Right lung (tissue), 5 donors: Measurements from ENCODE around the gene MXRA5. TPM values are rescaled to one million over a fixed set of nuclear protein-coding genes. Genes with fewer than 3 reads are reported as not detected.
"Not testable (repeated sequence)": the region's sequence is repeated elsewhere in the genome, so short reads cannot be mapped to it uniquely, and the experiment has no call there.

ENCODE experiments used
- DNase-seq, 2 donors: peaks; one replicate each; pipeline ENCODE4 v3.0.0-alpha.2; 2013
- polyA plus RNA-seq, 5 donors: library from polyadenylated mRNA; unstranded; fragments of 120-200 nt; gene quantifications; one replicate each; pipeline versions ENCODE4 v1.2.1 to v1.2.3, GENCODE V29; 2013; ENCODE audit warnings: inconsistent platforms in 1 of 5, low replicate concordance in 1 of 5; ENCODE audit not compliant: insufficient read length in 5 of 5, insufficient read depth in 1 of 5

Gene MXRA5
- polyA plus RNA-seq, 5 donors: 0.17 to 2.1 (median 0.58) TPM

DNA sequence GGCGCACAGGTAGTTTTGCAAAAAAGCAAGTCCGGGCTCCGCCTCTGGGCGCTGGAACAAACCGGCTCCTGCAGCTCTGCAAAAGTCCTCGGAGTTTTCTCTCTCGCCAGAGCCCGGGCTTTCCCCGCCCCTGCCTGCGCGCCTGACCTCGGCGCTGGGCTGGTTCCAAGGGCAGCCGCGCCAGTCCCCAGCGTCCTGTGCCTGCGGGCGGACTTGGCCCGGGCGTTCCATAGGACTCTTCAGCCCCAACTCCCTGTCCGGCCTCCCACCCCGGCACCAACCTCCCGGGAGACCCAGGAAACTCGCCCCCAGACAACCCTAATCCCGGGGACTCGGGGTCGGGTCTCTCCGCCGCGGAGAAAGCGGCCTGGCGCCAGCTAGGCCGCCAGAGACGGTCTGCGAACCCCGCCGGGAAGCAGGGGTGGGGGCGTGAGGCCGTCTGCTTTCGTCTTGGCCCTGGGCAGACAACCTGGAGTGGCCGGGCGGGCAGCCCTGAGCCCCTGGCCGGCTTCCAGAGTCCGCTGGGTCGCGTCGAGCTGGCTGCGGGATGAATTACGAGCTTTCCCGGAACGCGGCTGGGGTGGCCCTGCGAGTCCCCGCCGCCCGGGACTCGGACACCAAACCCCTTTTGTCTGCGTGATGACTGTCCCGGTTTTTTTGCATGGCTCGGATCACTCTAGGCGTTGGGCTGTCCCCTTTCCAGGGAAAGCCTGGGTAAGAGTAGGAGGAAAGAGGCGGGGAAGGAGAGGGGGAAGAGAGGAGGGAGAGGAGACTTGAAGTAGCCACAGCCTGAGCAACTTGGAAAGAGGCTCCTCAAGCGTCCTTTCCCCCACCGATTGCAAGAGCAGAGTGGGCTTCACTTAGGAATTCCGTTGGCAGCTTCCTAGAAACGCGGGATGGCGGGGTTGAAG, 916 bp downstream of the MXRA5 start:
- peak; percentile 10 to 13 for DNase-seq

DNA sequence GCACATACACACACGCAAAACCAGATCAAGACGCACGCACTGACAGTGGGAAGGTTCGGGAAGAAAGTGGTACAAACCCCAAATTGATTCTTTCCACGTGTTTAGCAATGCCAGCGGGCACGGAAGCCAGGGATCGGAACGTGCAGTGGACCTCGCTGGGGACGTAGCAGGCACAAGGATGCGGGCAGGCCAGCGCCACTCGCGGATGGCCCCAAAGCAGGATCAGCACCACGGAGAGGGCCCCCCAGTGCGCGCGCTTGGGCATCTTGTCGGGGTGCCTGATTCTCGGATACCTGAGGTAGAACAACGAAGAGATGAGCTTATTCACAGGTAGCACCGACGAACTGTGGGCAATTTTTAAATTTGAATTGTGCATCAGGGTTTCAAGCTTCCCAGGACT, 2.9 kb downstream of the MXRA5 start:
- DNase-seq: not testable (repeated sequence)

DNA sequence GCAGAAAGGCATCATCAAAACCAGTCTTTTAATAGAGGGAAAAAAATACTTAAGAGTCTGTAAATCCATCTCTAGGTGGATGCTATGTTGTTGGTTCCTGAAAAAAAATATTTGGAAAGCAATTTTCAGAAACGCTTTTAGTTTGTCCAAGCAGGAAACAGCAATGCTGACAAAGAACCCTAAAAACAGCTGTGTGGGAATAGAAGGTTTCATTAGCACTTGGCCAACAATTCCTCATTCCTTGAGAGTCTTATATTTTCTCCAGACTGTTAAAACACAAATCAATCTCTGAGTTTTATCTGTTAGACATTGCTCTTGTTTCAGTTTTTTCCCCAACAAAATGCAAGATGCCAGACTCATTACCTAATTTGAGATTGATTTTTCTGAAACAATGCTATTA, 6.4 kb downstream of the MXRA5 start:
- DNase-seq: no peak

DNA sequence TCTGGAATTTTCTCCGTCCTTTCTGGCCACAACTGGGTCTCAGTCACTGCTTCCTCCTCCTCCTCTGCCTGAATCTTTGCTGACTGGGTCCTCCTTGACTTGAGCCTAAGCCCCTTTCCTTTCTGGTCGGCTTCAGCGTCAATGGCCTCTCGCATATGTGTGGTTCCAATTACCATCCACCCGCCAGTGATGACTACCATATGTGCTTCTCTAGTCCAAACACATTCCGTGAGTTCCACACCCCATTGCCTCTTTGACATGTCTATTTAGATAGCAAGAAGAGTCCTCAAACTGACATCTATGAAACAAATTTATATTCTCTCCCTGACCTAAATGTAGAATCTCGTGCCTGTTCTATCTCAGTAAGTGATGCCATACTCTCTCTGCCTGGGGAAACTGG, 19.8 kb downstream of the MXRA5 start:
- DNase-seq: no peak

DNA sequence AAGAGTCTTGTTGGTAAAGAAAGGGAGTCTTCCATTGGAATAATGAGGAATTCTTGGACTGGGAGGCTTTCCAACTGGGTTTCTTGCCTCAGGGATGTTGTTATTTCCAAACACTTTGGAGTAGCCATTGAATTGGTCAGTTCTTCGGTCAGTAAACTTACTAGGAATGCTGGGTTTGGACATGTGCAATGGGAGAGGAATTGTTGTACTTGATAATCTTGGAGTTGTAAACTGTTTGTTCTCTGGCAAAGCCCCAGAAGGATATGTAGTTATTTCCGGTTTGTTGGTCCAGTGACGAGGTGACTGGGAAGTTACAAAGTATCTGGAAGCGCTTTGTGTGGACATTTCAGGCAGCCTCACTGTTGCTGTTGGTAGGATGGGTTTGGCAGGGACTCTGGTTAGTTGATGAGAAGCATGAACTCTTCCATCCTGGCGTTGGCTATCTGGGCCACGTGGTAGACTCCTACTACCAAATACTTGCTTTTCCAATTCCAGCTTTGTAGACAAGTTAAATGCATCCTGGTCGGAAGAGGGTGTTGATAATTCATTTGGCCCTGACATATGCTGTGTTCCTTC, 25.9 kb downstream of the MXRA5 start:
- no peak for DNase-seq

DNA sequence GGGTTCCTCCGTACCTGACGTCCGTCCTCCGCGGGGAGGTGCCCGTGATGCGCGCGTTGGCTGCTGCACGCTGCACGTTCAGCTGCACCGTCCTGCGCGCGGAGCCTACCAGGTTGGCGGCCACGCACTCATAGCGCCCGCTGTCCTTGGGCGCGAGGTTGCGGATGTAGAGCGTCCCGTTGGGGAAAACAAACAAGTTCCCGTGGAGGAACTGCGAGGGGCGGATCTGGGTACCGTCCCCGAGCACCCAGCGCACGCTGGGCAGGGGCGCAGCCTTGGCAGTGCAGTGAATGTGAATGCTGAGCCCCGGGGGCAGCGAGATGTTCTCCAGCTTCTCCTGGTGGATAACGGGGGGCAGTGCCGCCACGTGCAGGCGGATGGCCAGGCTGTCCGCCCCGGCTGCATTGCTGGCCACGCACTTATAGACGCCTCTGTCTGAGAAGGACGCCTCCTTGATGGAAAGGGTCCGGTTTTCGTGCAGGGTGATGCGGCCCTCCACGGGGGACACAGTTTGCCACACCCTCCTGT, 29.2 kb downstream of the MXRA5 start:
- no peak for DNase-seq

DNA sequence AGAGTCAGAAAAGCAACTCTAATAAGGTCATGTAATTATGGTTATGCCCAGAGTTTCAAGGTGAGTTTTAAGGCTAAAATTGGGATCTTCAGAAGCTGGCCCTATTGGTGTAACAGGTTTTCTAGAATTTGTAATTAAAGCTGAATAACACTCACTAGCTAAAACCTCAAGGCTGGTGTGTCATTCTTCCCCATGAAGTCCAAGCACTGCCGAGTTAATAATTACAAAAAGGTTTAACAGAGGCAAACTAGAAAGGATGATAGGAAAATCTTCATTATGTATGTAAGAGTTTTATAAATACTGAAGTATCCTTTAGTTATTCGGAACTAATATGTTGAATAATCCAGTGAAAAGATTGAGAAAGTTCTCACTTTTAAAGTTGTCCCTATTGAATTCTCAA, 34.3 kb downstream of the MXRA5 start:
- no peak for DNase-seq

DNA sequence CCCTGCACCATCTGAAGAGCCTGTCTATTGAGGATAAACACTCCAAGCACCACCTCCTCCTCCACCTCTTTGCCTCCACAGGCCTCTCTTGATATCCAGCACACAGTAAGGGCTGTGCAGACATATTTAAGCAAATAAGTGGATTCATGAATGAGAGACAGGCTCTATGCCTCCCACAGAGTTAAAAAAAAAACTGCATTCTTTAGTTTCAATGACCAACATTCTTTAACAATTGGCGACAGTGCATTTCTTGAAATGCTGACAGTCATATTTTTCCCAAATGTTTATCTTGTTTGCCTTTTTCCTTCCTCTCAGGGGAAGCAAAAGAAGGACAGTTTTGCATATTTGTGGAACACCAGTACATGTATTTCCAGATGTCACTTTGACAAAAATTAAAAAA, 38.6 kb downstream of the MXRA5 start:
- no peak for DNase-seq

DNA sequence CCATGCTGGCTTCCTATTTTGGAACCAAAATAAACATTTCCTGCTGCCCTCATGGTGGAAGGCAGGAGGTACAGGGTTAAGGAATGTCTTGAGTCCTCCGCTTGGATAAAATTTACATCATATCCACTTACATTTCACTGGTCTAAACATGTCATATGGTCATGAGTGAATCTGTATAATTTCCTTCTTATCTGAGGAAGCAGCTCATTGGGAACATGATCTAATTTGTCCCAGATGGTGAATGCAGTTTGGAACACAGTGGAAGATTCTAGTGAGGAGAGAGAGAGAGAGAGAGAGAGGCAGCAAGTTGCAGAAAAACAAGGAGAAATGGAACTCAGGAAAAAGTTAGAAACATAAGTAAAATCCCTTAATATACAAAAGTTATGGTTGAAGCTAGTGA, 46.8 kb downstream of the MXRA5 start:
- no peak for DNase-seq

DNA sequence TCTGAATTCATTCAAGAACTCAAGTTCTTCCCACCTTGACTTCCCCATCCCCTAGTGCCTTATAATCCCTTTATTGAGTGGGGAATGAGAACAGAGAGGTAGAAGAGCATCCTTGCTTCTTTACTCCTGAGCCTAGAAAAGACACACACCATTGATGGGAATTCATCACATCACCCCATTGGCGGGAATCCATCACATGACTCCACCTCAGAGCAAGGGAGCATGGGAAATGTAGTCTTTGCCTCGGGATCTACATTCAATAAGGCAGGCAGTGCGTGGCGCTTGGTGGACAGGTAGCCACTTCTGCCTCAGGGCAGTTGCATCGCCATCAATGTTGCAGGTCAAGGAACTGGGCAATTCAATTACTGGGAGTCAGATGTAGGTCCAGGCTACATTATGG, 50.7 kb downstream of the MXRA5 start:
- DNase-seq: no peak

DNA sequence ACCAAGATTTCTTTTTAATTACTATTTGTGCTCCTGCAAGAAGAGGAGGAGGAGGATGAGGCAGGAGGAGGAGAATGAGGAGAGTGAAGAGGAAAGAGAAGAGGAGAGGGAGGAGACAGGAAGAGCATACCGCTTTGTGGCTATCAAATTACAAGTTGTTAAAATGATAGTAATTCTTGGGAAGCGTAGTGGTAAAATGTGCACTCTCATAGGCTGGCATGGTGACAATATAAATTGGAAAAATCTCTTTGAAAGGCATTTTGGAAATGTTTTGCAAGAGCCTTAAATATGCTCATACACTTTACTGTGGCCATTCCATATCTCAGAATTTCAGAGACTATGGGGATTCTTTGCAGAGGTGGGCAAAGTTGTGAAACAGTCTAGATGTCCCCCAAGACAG, 53.2 kb downstream of the MXRA5 start:
- no peak for DNase-seq

DNA sequence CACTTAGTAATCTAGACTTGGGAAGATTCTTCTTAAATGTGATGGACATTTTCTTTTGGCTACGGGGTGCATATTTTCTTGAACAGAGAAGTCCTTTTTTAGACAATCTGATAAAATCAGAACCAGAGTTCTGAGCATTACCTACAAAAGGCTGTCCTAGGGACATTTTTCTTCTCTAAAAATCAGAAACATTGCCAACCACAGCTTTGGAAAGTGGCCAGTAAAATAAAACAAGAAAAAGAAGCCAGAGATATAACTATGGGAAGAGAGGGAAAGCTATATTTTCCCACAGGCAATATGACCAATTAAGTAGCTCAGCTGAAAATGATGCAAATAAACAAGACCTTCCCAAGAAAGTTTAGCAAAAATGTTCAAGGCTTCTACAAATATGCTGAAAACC, 55.9 kb downstream of the MXRA5 start:
- no peak for DNase-seq

DNA sequence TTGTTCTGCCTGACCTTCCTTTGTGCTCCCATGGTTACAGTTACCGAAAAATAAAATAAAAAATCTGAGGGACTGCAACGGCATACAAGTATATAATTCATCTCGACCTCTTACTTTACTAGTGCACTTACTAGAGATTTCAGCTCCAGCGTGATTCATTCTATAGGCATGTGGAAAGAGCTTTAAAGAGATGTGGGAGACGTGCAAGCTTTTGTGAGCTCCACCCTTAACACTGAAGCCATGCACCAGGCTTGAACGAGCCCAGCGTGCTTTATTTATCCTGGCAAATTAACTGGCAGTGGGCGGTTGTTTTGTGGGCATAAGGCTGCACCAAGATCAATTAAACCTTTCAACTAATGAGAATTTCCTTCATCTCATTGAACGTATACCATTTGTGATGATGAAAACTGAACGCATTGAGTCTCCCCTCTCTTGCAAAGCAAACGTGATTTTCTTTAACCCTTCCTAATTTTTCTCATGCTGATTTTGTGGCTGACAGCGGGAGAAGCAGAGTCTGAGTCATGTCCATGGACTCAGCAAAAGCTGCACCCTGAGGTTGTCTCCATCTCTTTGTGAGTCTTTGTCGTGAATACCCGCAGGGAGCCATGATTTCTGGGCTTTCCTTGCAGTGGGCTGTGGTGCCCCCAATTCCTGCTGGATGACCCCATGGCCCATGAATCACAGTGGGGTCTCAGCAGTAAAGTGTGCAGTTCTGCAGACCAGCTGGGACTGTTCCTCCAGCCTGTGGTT, 60.1 kb downstream of the MXRA5 start:
- DNase-seq: no peak

DNA sequence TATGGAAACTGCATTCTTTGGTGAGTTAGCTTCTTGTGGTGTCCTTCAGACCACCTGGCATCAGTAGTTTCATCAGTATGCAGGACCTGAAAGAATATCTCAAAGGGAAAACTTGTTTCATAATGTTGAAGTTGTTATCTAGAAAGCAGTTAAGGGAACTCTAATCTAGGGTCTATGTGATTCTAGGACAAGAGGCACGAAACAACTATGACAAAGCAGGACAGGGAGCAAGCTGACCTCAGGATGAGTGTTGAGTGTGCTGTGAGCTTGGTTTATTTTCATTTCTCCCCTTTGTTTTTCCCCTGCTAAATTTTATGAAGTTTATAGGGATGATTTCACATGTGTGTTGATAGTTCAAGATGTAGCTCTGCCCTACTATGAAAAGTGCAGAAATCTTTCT, 65.7 kb downstream of the MXRA5 start:
- no peak for DNase-seq

DNA sequence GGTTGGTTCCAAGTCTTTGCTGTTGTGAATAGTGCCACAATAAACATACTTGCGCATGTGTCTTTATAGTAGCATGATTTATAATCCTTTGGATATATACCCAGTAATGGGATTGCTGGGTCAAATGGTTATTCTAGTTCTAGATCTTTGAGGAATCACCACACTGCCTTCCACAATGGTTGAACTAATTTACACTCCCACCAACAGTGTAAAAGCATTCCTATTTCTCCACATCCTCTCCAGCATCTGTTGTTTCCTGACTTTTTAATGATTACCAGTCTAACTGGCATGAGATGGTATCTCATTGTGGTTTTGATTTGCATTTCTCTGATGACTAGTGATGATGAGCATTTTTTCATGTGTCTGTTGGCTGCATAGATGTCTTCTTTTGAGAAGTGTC, 72.8 kb downstream of the MXRA5 start:
- not testable (repeated sequence) for DNase-seq

DNA sequence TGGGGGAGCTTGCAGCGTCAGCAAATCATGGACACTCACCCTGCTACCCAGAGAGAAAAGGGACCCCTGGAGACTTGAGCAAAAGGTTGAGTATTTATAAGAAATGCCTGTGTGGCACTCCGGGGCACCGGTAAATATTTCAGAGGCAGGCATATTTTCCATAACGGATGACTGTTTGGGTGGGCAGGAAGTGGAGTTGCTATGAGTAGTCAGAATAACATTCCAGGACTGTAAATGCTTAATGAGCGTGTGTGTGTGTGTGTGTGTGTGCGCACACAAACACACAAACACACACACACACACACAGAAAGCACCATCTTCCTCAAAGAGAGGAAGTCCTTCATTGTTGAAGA, 74.6 kb downstream of the MXRA5 start:
- peak; percentile 2 for DNase-seq

DNA sequence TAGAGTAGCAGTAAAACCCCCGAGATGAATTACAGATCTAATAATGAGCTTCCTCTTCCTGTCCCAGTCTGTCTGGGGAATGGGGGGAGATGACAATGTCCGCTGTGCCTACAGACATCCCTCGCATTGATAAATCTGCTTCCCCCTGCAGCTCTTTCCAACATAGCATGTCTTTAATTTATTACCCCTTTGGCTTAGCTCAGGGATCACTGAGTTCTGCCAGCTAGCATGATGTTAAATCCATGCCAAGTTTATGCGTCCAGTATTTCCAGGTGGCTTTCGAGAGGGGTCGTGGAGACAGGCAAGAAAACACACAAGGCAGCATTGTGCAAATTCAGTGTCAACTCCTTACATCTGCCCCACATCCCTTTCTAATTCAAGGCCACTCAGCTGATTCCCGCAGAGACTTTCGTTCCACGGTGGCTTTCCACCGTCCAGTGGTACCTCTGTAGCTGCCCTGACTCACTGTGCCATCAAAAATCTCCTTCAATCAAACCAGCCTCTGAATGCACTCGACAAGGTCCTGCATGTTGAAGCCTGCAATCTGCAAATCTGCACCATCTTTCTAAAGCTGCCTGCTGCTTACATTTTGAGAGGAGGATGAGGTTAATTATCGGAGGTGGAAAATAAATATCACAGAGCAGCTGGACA, 75.1 kb downstream of the MXRA5 start:
- no peak for DNase-seq

DNA sequence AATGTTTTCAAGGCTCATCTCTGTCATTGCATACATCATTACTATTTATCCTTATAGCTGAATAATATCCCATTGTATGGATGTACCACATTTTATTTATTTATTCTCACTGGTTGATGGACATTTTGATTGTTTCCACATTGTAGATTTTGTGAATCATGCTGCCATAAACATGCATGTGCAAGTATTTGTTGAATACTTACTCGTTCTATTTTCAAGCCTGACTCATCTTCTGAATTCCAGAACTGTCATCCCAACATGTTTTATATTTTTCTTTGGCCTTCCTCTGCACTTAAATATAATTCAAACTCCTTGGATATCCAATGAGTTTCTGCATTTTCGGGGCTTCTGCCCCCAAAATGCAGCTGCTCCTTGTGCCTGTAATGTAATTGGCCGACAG, 77.6 kb downstream of the MXRA5 start:
- no peak for DNase-seq

DNA sequence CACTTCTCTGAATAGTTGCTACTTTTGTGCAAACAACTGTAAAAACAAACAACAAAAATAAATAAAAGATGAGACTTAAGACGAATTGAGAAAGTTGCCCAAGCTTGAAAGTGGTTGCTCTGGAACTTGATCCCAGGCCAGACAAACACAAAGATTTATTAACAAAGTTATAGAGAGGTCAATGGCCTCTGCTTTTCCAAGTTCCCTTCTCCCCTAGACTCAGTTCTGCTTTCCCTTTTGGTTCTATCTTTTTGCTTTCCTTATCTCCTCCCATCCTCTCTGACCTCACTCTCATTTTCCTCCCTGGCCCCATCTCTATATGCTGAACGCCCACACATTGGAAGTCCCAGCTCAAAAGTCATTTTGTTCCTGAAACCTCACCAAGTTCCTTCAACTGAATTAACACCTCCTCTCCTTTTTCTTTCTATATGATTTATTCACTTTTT, 82.7 kb downstream of the MXRA5 start:
- DNase-seq: no peak

DNA sequence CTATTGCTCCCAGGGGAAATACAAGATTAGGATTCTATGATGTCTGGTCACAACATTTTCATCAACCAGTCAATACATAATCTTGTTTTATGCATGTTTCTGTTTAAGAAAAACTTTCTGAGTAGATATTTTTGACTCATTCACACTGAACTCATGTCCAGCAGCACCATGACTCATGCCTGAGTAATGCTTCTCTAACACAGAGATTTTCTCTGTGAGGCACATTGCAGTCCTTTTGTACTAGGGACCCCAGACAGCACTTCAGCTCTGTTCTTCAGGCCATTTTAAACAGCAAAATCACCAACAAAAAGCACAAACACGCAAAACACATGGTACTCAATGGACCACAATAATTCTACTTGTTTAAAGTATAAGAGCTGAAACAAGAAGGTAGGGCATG, 83.6 kb downstream of the MXRA5 start:
- DNase-seq: no peak
